ENCODE measurements around the gene CDC20. TPM values are rescaled to one million over a fixed set of nuclear protein-coding genes. Genes with fewer than 3 reads are reported as not detected.

CDC20 gene
- total and polyA plus RNA-seq, 2 experiments from 2014 or later = 207 to 252 TPM

DNA sequence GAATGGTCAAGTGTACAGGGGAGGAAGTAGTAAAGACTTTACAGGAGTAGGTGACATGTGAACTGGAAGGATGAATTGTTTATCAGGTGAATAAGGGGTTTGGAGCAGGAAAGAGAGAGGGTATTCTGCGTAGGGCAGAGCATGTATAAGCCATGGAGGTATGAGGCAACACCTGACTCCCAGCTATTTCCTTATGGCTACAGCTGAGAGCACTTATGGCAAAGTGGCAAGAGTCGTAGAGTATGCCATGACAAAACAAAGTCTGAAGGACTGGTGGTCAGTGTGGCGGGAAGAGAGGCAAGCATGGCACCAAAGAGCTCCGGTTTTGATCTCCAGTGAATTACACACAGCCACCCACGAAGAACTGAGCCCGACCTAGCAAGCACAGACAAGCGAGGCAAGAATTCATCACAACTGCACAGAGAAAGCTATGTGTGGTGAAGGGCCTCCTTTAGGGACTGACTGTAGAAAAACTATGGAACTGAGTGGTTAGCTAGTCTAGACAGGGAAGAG lies 18.0 kb downstream of the CDC20 start:
- H3K4me3 Mint-ChIP-seq = no peak overlapping the region
- H3K36me3 Mint-ChIP-seq (ENCODE audit: low read depth) = no peaks in the 10 kb centered on the region
- H3K27me3 ChIP-seq (ENCODE audit: insufficient read depth) = no peaks in the 10 kb centered on the region
- no peaks in the 10 kb centered on the region for H3K36me3 ChIP-seq (ENCODE audit: insufficient read depth)
- no peaks in the 10 kb centered on the region for H3K9me2 ChIP-seq (ENCODE audit: insufficient read depth)
- DNase-seq (ENCODE audit: low spot score) = no peak
- no peak overlapping the region for H3K4me2 ChIP-seq
- H3K4me1 Mint-ChIP-seq = peaks cover 3% of the 10 kb centered on the region
- ATAC-seq = no peak
- no peak overlapping the region for H3K4me3 ChIP-seq
- no peak overlapping the region for H3K27ac ChIP-seq (ENCODE audit: low read depth)
- H3K79me2 ChIP-seq (replicated peaks; ENCODE audit: insufficient read depth) = no peaks in the 10 kb centered on the region
- H3K9me3 Mint-ChIP-seq = no peaks in the 10 kb centered on the region
- no peaks in the 10 kb centered on the region for H4K20me1 ChIP-seq (replicated peaks; ENCODE audit: insufficient read depth)
- H3K4me1 ChIP-seq (ENCODE audit: insufficient read depth) = no peaks in the 10 kb centered on the region
- no peak overlapping the region for H2AFZ ChIP-seq
- no peak overlapping the region for H3K27ac Mint-ChIP-seq
- H3F3A ChIP-seq (replicated peaks; ENCODE audit: low read depth) = no peaks in the 10 kb centered on the region
- H3K27me3 Mint-ChIP-seq (ENCODE audit: insufficient read depth, low read depth, poor library complexity) = peaks cover 2% of the 10 kb centered on the region
- TF ChIP-seq EZH2 (IDR thresholded peaks at IDR 0.05; ENCODE audit: low read depth, unreplicated experiment) (no peak), NANOG (IDR thresholded peaks at IDR 0.05; ENCODE audit: borderline replicate concordance) (no peak), ZNF331 (CRISPR knock-in tag; IDR thresholded peaks at IDR 0.05; ENCODE audit: low read depth) (no peak), ZNF114 (CRISPR knock-in tag; IDR thresholded peaks at IDR 0.05) (no peak), JUNB (IDR thresholded peaks at IDR 0.05; ENCODE audit: unreplicated experiment) (no peak), EZH2phosphoT487 (IDR thresholded peaks at IDR 0.05; ENCODE audit: unreplicated experiment) (no peak), POLR2AphosphoS5 (IDR thresholded peaks at IDR 0.05; ENCODE audit: low read depth) (no peak), STAT1 (IDR thresholded peaks at IDR 0.05; ENCODE audit: unreplicated experiment) (no peak), CREB1 (CRISPR knock-in tag; IDR thresholded peaks at IDR 0.05; ENCODE audit: low read depth) (no peak)
- TF ChIP-seq, protein P1, sequence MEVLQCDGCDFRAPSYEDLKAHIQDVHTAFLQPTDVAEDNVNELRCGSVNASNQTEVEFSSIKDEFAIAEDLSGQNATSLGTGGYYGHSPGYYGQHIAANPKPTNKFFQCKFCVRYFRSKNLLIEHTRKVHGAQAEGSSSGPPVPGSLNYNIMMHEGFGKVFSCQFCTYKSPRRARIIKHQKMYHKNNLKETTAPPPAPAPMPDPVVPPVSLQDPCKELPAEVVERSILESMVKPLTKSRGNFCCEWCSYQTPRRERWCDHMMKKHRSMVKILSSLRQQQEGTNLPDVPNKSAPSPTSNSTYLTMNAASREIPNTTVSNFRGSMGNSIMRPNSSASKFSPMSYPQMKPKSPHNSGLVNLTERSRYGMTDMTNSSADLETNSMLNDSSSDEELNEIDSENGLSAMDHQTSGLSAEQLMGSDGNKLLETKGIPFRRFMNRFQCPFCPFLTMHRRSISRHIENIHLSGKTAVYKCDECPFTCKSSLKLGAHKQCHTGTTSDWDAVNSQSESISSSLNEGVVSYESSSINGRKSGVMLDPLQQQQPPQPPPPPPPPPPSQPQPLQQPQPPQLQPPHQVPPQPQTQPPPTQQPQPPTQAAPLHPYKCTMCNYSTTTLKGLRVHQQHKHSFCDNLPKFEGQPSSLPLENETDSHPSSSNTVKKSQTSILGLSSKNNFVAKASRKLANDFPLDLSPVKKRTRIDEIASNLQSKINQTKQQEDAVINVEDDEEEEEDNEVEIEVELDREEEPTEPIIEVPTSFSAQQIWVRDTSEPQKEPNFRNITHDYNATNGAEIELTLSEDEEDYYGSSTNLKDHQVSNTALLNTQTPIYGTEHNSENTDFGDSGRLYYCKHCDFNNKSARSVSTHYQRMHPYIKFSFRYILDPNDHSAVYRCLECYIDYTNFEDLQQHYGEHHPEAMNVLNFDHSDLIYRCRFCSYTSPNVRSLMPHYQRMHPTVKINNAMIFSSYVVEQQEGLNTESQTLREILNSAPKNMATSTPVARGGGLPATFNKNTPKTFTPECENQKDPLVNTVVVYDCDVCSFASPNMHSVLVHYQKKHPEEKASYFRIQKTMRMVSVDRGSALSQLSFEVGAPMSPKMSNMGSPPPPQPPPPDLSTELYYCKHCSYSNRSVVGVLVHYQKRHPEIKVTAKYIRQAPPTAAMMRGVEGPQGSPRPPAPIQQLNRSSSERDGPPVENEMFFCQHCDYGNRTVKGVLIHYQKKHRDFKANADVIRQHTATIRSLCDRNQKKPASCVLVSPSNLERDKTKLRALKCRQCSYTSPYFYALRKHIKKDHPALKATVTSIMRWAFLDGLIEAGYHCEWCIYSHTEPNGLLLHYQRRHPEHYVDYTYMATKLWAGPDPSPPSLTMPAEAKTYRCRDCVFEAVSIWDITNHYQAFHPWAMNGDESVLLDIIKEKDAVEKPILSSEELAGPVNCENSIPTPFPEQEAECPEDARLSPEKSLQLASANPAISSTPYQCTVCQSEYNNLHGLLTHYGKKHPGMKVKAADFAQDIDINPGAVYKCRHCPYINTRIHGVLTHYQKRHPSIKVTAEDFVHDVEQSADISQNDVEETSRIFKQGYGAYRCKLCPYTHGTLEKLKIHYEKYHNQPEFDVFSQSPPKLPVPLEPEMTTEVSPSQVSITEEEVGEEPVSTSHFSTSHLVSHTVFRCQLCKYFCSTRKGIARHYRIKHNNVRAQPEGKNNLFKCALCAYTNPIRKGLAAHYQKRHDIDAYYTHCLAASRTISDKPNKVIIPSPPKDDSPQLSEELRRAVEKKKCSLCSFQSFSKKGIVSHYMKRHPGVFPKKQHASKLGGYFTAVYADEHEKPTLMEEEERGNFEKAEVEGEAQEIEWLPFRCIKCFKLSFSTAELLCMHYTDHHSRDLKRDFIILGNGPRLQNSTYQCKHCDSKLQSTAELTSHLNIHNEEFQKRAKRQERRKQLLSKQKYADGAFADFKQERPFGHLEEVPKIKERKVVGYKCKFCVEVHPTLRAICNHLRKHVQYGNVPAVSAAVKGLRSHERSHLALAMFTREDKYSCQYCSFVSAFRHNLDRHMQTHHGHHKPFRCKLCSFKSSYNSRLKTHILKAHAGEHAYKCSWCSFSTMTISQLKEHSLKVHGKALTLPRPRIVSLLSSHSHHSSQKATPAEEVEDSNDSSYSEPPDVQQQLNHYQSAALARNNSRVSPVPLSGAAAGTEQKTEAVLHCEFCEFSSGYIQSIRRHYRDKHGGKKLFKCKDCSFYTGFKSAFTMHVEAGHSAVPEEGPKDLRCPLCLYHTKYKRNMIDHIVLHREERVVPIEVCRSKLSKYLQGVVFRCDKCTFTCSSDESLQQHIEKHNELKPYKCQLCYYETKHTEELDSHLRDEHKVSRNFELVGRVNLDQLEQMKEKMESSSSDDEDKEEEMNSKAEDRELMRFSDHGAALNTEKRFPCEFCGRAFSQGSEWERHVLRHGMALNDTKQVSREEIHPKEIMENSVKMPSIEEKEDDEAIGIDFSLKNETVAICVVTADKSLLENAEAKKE (CRISPR knock-in tag; IDR thresholded peaks at IDR 0.05) = no peak
- TF ChIP-seq, protein P2, sequence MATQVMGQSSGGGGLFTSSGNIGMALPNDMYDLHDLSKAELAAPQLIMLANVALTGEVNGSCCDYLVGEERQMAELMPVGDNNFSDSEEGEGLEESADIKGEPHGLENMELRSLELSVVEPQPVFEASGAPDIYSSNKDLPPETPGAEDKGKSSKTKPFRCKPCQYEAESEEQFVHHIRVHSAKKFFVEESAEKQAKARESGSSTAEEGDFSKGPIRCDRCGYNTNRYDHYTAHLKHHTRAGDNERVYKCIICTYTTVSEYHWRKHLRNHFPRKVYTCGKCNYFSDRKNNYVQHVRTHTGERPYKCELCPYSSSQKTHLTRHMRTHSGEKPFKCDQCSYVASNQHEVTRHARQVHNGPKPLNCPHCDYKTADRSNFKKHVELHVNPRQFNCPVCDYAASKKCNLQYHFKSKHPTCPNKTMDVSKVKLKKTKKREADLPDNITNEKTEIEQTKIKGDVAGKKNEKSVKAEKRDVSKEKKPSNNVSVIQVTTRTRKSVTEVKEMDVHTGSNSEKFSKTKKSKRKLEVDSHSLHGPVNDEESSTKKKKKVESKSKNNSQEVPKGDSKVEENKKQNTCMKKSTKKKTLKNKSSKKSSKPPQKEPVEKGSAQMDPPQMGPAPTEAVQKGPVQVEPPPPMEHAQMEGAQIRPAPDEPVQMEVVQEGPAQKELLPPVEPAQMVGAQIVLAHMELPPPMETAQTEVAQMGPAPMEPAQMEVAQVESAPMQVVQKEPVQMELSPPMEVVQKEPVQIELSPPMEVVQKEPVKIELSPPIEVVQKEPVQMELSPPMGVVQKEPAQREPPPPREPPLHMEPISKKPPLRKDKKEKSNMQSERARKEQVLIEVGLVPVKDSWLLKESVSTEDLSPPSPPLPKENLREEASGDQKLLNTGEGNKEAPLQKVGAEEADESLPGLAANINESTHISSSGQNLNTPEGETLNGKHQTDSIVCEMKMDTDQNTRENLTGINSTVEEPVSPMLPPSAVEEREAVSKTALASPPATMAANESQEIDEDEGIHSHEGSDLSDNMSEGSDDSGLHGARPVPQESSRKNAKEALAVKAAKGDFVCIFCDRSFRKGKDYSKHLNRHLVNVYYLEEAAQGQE (IDR thresholded peaks at IDR 0.05; ENCODE audit: unreplicated experiment) = no peak
- TF ChIP-seq, protein P3, sequence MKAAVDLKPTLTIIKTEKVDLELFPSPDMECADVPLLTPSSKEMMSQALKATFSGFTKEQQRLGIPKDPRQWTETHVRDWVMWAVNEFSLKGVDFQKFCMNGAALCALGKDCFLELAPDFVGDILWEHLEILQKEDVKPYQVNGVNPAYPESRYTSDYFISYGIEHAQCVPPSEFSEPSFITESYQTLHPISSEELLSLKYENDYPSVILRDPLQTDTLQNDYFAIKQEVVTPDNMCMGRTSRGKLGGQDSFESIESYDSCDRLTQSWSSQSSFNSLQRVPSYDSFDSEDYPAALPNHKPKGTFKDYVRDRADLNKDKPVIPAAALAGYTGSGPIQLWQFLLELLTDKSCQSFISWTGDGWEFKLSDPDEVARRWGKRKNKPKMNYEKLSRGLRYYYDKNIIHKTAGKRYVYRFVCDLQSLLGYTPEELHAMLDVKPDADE (IDR thresholded peaks at IDR 0.05) = no peak
- TF ChIP-seq, protein P4, sequence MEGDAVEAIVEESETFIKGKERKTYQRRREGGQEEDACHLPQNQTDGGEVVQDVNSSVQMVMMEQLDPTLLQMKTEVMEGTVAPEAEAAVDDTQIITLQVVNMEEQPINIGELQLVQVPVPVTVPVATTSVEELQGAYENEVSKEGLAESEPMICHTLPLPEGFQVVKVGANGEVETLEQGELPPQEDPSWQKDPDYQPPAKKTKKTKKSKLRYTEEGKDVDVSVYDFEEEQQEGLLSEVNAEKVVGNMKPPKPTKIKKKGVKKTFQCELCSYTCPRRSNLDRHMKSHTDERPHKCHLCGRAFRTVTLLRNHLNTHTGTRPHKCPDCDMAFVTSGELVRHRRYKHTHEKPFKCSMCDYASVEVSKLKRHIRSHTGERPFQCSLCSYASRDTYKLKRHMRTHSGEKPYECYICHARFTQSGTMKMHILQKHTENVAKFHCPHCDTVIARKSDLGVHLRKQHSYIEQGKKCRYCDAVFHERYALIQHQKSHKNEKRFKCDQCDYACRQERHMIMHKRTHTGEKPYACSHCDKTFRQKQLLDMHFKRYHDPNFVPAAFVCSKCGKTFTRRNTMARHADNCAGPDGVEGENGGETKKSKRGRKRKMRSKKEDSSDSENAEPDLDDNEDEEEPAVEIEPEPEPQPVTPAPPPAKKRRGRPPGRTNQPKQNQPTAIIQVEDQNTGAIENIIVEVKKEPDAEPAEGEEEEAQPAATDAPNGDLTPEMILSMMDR (conservative IDR thresholded peaks at IDR 0.05; ENCODE audit: low read depth in 2 of 2) = no peak

Measured in GM23338 (cell line).